Ovary (tissue), 9 donors: ENCODE data around the gene BTBD9. TPM values are rescaled to one million over a fixed set of nuclear protein-coding genes. Genes with fewer than 3 reads are reported as not detected.

Experiments
- DNase-seq, 5 donors: peaks; one replicate each; pipeline ENCODE4 v3.0.0-alpha.2; 2019 to 2020
- H3K27ac ChIP-seq, 2 donors: fragments of 200-600 bp; one replicate each; pipeline versions ENCODE4 v1.5.1 to v1.8.0; 2019 to 2022
- H3K27me3 ChIP-seq: fragments of 200-600 bp; one replicate; pipeline ENCODE4 v1.8.0; 2022
- H3K36me3 ChIP-seq: fragments of 200-600 bp; sonication (generic); one replicate; pipeline ENCODE4 v1.5.1; 2019
- H3K4me1 ChIP-seq: one replicate; pipeline ENCODE4 v1.8.1; 2013; ENCODE audit warnings: mild to moderate bottlenecking, moderate library complexity; ENCODE audit not compliant: insufficient read depth
- H3K4me3 ChIP-seq: fragments of 200-600 bp; sonication (generic); one replicate; pipeline ENCODE4 v1.5.1; 2017
- H3K9me3 ChIP-seq, 2 donors: fragments of 200-600 bp in 1 of 2; sonication (generic) in 1 of 2; one replicate each; pipeline versions ENCODE4 v1.5.1 to v1.8.1; 2013 to 2019; ENCODE audit warnings: mild to moderate bottlenecking in 1 of 2, moderate library complexity in 1 of 2
- CTCF ChIP-seq, 3 donors: fragments of 450-650 bp in 2 of 3; fragments of 200-600 bp in 1 of 3; IDR thresholded peaks; one replicate each; pipeline versions ENCODE4 v1.5.1 to v1.8.0; 2016 to 2022; ENCODE audit warnings: antibody characterized with exemption in 3 of 3, mild to moderate bottlenecking in 1 of 3
- EP300 ChIP-seq: sonication (generic); formaldehyde crosslinking; IDR thresholded peaks from one replicate; pipeline ENCODE4 v1.6.1; 2017; ENCODE audit warnings: antibody characterized with exemption
- POLR2A ChIP-seq: fragments of 450-650 bp; IDR thresholded peaks from one replicate; pipeline ENCODE4 v1.6.1; 2017; ENCODE audit warnings: antibody characterized with exemption, mild to moderate bottlenecking, moderate library complexity
- WGBS, 3 donors: extraction: QIAGEN DNeasy Blood & Tissue Kit in 1 of 3; methylation state at CpG; one replicate each; pipeline versions ENCODE4 v1.1.5 to v1.1.7; 2013 to 2017; 5-methylcytosine and 5-hydroxymethylcytosine counted together
- intact Hi-C, 4 donors: fragments of 100-400 bp; cut with DNase I; formaldehyde crosslinking; loops; one replicate each; pipeline versions ENCODE4 v1.11.0 to v1.15.1; 2022 to 2023
- polyA plus RNA-seq, 2 donors: library from polyadenylated mRNA; stranded (reverse); fragments of 200-250 nt in 1 of 2; fragments of 350-450 nt in 1 of 2; fragmentation: Illumina TruSeq in 1 of 2; extraction: RNeasy Lipid Tissue Mini Kit (QIAGEN cat#74804) in 1 of 2; gene quantifications; one replicate each; pipeline ENCODE4 v1.2.3, GENCODE V29; 2013 to 2014
- total RNA-seq, 7 donors: library from RNA; depleted of rRNA in 2 of 7; stranded (reverse); fragments of >200 nt in 2 of 7; fragmentation: NEBNext Ultra II Directional in 3 of 7; extraction: Animal tissue kit (Norgen Biotek cat#: 25700) in 3 of 7; gene quantifications; one replicate each; pipeline versions ENCODE4 v1.1.0 to v1.2.4, GENCODE V29; 2016 to 2023
- donor health status: DM: no; HTN: no; CAD: no; lungs with moderate emphysema.
- donor health status: DM: no; HTN: no; CAD: no.
- donor health status: Bipolar disorder and iron deficiency.
- donor health status: DM: yes; HTN: yes; CAD: no.
- donor health status: DM: no; HTN: no; CAD: no.
- donor health status: DM: yes; HTN: yes; CAD: no.

The BTBD9 gene
- total and polyA plus RNA-seq, 9 donors = 7.2 to 28.8 (median 21.0) TPM

DNA sequence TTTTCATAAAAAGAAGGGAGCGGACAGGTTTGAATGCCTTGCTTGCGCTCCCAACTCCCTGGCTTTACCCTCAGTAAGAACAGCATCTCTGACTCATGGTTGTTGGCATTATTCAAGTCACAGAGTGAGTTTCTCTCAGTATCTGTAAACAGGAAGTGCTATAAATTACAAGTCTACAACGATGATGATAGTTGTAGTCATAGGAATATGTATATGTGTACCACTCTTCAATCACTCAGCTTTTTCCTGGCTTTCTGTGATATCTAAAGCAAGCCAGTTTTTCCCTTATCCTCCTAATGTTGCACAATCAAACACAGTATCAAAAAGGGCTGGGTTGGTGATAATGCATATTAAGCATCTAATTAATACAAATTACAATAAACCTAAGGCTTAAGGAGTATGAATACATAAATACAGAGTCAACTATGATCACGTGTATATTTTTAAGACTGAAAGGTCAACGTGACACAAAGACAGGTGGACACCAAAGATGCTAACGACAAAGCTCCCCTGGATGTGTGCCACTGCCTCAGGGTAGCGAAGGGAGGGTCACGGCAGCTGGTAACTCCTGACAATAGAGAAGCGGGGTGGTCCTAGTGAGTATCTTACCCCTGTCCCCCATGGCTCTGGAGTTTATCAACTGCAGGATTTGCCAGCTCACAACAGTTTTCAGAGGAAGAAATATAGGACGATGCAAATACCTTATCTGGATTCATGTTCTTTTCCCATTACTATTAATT lies 202.8 kb downstream of the BTBD9 start:
- Histone ChIP-seq H3K27ac (no peak overlapping the region), H3K27me3 (no peaks in the 10 kb centered on the region), H3K4me3 (no peak overlapping the region), H3K36me3 (no peaks in the 10 kb centered on the region), H3K9me3 (no peaks in the 10 kb centered on the region), H3K4me1 (peaks cover 4% of the 10 kb centered on the region)
- intact Hi-C loops = no loop called here
- DNase-seq = no peak
- TF ChIP-seq CTCF (IDR thresholded peaks at IDR 0.05) (no peak), POLR2A (no peak), EP300 (no peak)
- WGBS, 3 donors = 51 to 61% (median 58%) methylated on average over 10 of the region's 10 CpGs

DNA sequence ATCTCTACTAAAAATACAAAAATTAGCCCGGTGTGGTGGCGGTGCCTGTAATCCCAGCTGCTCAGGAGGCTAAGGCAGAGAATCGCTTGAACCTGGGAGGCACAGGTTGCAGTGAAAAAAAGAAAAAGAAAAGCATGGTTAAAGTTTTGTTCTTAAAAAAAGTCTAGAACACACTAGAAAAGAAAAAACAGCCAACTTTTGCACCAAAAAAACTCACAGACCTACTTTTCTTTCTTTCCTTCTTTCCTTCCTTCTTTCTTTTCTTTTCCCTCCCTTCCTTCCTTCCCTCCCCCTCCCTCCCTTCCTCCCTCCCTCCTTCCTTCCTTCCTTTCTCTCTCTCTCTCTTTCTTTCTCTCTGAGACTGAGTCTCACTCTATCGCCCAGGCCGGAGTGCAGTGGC lies 204.4 kb downstream of the BTBD9 start:
- TF ChIP-seq POLR2A (no peak), CTCF (IDR thresholded peaks at IDR 0.05) (no peak), EP300 (no peak)
- no peak overlapping the region for H3K27ac ChIP-seq
- intact Hi-C loops = no loop called here
- DNase-seq = no peak
- H3K9me3 ChIP-seq = no peaks in the 10 kb centered on the region
- H3K36me3 ChIP-seq = no peaks in the 10 kb centered on the region
- H3K4me1 ChIP-seq = peaks cover 2% of the 10 kb centered on the region
- no peaks in the 10 kb centered on the region for H3K27me3 ChIP-seq
- 95 to 100% (median 97%) methylated on average over 5 of the region's 5 CpGs for WGBS, 3 donors
- no peak overlapping the region for H3K4me3 ChIP-seq

GRCh38 chr6:38434051-38434450 lies 205.7 kb downstream of the BTBD9 start:
- Histone ChIP-seq H3K36me3 (no peaks in the 10 kb centered on the region), H3K4me1 (peaks cover 2% of the 10 kb centered on the region), H3K9me3 (no peaks in the 10 kb centered on the region), H3K27me3 (no peaks in the 10 kb centered on the region), H3K27ac (no peak overlapping the region), H3K4me3 (no peak overlapping the region)
- no peak for TF ChIP-seq POLR2A
- no peak for TF ChIP-seq CTCF (IDR thresholded peaks at IDR 0.05)
- 93 to 98% (median 98%) methylated on average over 1 of the region's 1 CpG for WGBS, 3 donors
- no peak for DNase-seq
- intact Hi-C loops = no loop called here

DNA sequence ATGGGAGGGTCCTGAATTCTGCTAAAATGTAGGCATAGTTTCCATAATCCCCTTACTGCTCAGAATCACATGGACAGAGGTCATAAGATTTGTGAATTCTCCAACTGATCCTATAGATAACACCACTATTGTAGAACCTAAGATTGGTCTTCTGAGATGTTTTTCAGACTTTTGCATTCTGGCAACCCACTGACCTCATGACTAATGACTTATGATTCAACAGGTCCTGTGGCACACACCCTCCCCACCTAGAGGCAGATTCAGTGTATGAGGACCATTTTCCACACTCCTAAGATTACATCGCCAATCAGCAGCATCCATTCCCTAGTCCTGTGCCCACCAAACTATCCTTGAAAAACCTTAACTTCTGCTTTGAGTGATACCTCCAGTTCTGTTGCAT lies 207.2 kb downstream of the BTBD9 start:
- Histone ChIP-seq H3K36me3 (no peaks in the 10 kb centered on the region), H3K27me3 (no peaks in the 10 kb centered on the region), H3K9me3 (no peaks in the 10 kb centered on the region), H3K4me1 (peaks cover 2% of the 10 kb centered on the region), H3K27ac (no peak overlapping the region), H3K4me3 (no peak overlapping the region)
- intact Hi-C loops = no loop called here
- no peak for DNase-seq
- 98 to 100% (median 100%) methylated on average over 1 of the region's 1 CpG for WGBS, 3 donors
- TF ChIP-seq EP300 = no peak
- TF ChIP-seq CTCF (IDR thresholded peaks at IDR 0.05) = no peak
- no peak for TF ChIP-seq POLR2A
